Thyroid gland (tissue), 4 donors: ENCODE measurements around the gene FAM193A. TPM values are rescaled to one million over a fixed set of nuclear protein-coding genes. Genes with fewer than 3 reads are reported as not detected.

Experiments
- DNase-seq, 2 donors: peaks; one replicate each; pipeline ENCODE4 v3.0.0-alpha.2; 2019
- H3K27ac ChIP-seq, 3 donors: fragments of 200-600 bp; sonication (generic); 1 replicate in 2 of 3; 2 replicates in 1 of 3; pipeline ENCODE4 v1.5.1; 2016 to 2019; ENCODE audit warnings: mild to moderate bottlenecking in 1 of 3, moderate library complexity in 1 of 3
- H3K27me3 ChIP-seq: fragments of 200-600 bp; sonication (generic); one replicate; pipeline ENCODE4 v1.5.1; 2019
- H3K36me3 ChIP-seq, 2 donors: fragments of 200-600 bp; sonication (generic); one replicate each; pipeline ENCODE4 v1.5.1; 2016 to 2019
- H3K4me1 ChIP-seq, 2 donors: fragments of 200-600 bp; sonication (generic); one replicate each; pipeline ENCODE4 v1.5.1; 2017 to 2019
- H3K4me3 ChIP-seq, 3 donors: fragments of 200-600 bp; sonication (generic); replicated peaks in 1 of 3; 1 replicate in 2 of 3; 2 replicates in 1 of 3; pipeline ENCODE4 v1.5.1; 2016; ENCODE audit warnings: mild to moderate bottlenecking in 1 of 3
- H3K9me3 ChIP-seq: fragments of 200-600 bp; sonication (generic); one replicate; pipeline ENCODE4 v1.5.1; 2017
- CTCF ChIP-seq, 6 experiments: fragments of 200-600 bp in 3 of 6; fragments of 450-650 bp in 3 of 6; sonication (generic) in 3 of 6; IDR thresholded peaks; one replicate each; pipeline ENCODE4 v1.5.1; 2016 to 2019; ENCODE audit warnings: antibody characterized with exemption in 6 of 6, mild to moderate bottlenecking in 2 of 6, inconsistent platforms in 1 of 6, moderate library complexity in 1 of 6
- POLR2A ChIP-seq, 2 donors: fragments of 450-650 bp; IDR thresholded peaks; one replicate each; pipeline ENCODE4 v1.6.1; 2017; ENCODE audit warnings: antibody characterized with exemption in 2 of 2, mild to moderate bottlenecking in 2 of 2, moderate library complexity in 1 of 2
- WGBS, 2 donors: methylation state at CpG; one replicate each; pipeline ENCODE4 v1.1.5; 2017; 5-methylcytosine and 5-hydroxymethylcytosine counted together
- intact Hi-C: fragments of 100-400 bp; cut with DNase I; formaldehyde crosslinking; loops from one replicate; pipeline ENCODE4 v1.15.1; 2023
- total RNA-seq, 4 donors: library from RNA; depleted of rRNA; stranded (reverse); fragments of >200 nt; gene quantifications; one replicate each; pipeline ENCODE4 v1.2.3, GENCODE V29; 2016

Gene FAM193A
- total RNA-seq, 4 donors from 2014 or later: 22.4 to 36.7 (median 30.3) TPM

GRCh38 chr4:2500547-2500946 is 35.9 kb upstream of the FAM193A start:
- intact Hi-C loops: no loop called here
- Histone ChIP-seq H3K4me3 (no peak overlapping the region), H3K9me3 (no peaks in the 10 kb centered on the region), H3K27ac (no peak overlapping the region), H3K27me3 (no peaks in the 10 kb centered on the region), H3K4me1 (peaks cover 0 to 11% of the 10 kb centered on the region in 2 donors), H3K36me3 (peaks cover 35 to 37% of the 10 kb centered on the region in 2 donors)
- 94 to 96% methylated on average over 2 of the region's 2 CpGs for WGBS, 2 donors
- no peak for TF ChIP-seq POLR2A (IDR thresholded peaks at IDR 0.05)
- no peak for TF ChIP-seq CTCF (IDR thresholded peaks at IDR 0.05)
- DNase-seq: no peak

- peaks cover 0 to 11% of the 10 kb centered on the region in 2 donors for H3K4me1 ChIP-seq
- 91 to 100% methylated on average over 3 of the region's 7 CpGs for WGBS, 2 donors
- TF ChIP-seq POLR2A (IDR thresholded peaks at IDR 0.05) (no peak), CTCF (IDR thresholded peaks at IDR 0.05) (no peak)
- H3K27ac ChIP-seq: no peak overlapping the region
- no peaks in the 10 kb centered on the region for H3K9me3 ChIP-seq
- intact Hi-C loops: no loop called here
- DNase-seq: no peak
- peaks cover 35 to 37% of the 10 kb centered on the region in 2 donors for H3K36me3 ChIP-seq
- H3K27me3 ChIP-seq: no peaks in the 10 kb centered on the region
- H3K4me3 ChIP-seq: no peak overlapping the region
These were observed 35.3 kb upstream of the FAM193A start for GRCh38 chr4:2501034-2501594.

- H3K27ac ChIP-seq: no peak overlapping the region
- H3K4me3 ChIP-seq: no peak overlapping the region
- intact Hi-C loops: no loop called here
- no peak for TF ChIP-seq POLR2A (IDR thresholded peaks at IDR 0.05)
- TF ChIP-seq CTCF (IDR thresholded peaks at IDR 0.05): no peak
- no peaks in the 10 kb centered on the region for H3K27me3 ChIP-seq
- WGBS, 2 donors: 94 to 96% methylated on average over 5 of the region's 5 CpGs
- peaks cover 19 to 24% of the 10 kb centered on the region in 2 donors for H3K36me3 ChIP-seq
- no peaks in the 10 kb centered on the region for H3K4me1 ChIP-seq
- no peak for DNase-seq
- no peaks in the 10 kb centered on the region for H3K9me3 ChIP-seq
These were observed 32.6 kb upstream of the FAM193A start for GRCh38 chr4:2503809-2504208.

GRCh38 chr4:2507259-2507658 is 29.2 kb upstream of the FAM193A start:
- WGBS, 2 donors: 74 to 81% methylated on average over 4 of the region's 4 CpGs
- H3K4me3 ChIP-seq: no peak overlapping the region
- no peaks in the 10 kb centered on the region for H3K9me3 ChIP-seq
- peak in 1 of 2 donors; percentile 13 for DNase-seq
- TF ChIP-seq POLR2A (IDR thresholded peaks at IDR 0.05): no peak
- TF ChIP-seq CTCF (IDR thresholded peaks at IDR 0.05): no peak
- H3K4me1 ChIP-seq: peaks cover 0 to 9% of the 10 kb centered on the region in 2 donors
- H3K27me3 ChIP-seq: no peaks in the 10 kb centered on the region
- intact Hi-C loops: no loop called here
- peaks cover 3 to 6% of the 10 kb centered on the region in 2 donors for H3K36me3 ChIP-seq
- no peak overlapping the region for H3K27ac ChIP-seq

GRCh38 chr4:2507855-2508254 is 28.6 kb upstream of the FAM193A start:
- Histone ChIP-seq H3K36me3 (peaks cover 9 to 11% of the 10 kb centered on the region in 2 donors), H3K4me1 (peaks cover 0 to 9% of the 10 kb centered on the region in 2 donors), H3K27me3 (no peaks in the 10 kb centered on the region), H3K27ac (no peak overlapping the region), H3K9me3 (no peaks in the 10 kb centered on the region), H3K4me3 (no peak overlapping the region)
- intact Hi-C loops: no loop called here
- WGBS, 2 donors: 88 to 97% methylated on average over 7 of the region's 7 CpGs
- TF ChIP-seq POLR2A (IDR thresholded peaks at IDR 0.05) (no peak), CTCF (IDR thresholded peaks at IDR 0.05) (no peak)
- no peak for DNase-seq
